GM12878 (cell line): ENCODE measurements around the gene ZNF470. TPM values are rescaled to one million over a fixed set of nuclear protein-coding genes. Genes with fewer than 3 reads are reported as not detected.

Source experiments
- CBX5 ChIP-seq: sonication (generic); IDR thresholded peaks from 2 replicates; pipeline ENCODE4 v1.6.1; 2016; ENCODE audit warnings: low read depth, moderate library complexity, mild to moderate bottlenecking, inconsistent platforms
- HSF1 ChIP-seq: fragments of 150-350 bp; IDR thresholded peaks from 2 replicates; pipeline ENCODE4 v1.6.1; 2014; ENCODE audit warnings: mild to moderate bottlenecking, low read depth, low read length
- JUNB ChIP-seq: IDR thresholded peaks from 2 replicates; pipeline ENCODE4 v1.6.1; 2016; ENCODE audit warnings: antibody characterized with exemption, mild to moderate bottlenecking
- MAX ChIP-seq: IDR thresholded peaks from 2 replicates; pipeline ENCODE4 v1.6.1; 2012; ENCODE audit warnings: low read depth, low read length, improper control_type of control experiment
- PAX5 ChIP-seq: IDR thresholded peaks from 2 replicates; pipeline ENCODE4 v1.6.1; 2011; ENCODE audit warnings: low read depth, low read length, borderline replicate concordance
- POLR2AphosphoS5 ChIP-seq: IDR thresholded peaks from 2 replicates; pipeline ENCODE4 v1.6.1; 2011; ENCODE audit warnings: mild to moderate bottlenecking, low read length, inconsistent platforms
- RCOR1 ChIP-seq: conservative IDR thresholded peaks from 2 replicates; pipeline ENCODE4 v1.6.1; 2012; ENCODE audit warnings: low read depth, low read length, improper control_type of control experiment
- RELB ChIP-seq: fragments of 450-650 bp; IDR thresholded peaks from 2 replicates; pipeline ENCODE4 v1.6.1; 2017; ENCODE audit warnings: low read depth, mild to moderate bottlenecking, moderate library complexity
- SMC3 ChIP-seq: IDR thresholded peaks from 2 replicates; pipeline ENCODE4 v1.6.1; 2011; ENCODE audit warnings: low read length, improper control_type of control experiment, borderline replicate concordance
- USF1 ChIP-seq: IDR thresholded peaks from 2 replicates; pipeline ENCODE4 v1.6.1; 2011; ENCODE audit warnings: borderline replicate concordance, low read depth, mild to moderate bottlenecking, moderate library complexity, mixed read lengths, low read length; ENCODE audit not compliant: insufficient read depth; ENCODE audit errors: extremely low read length
- YY1 ChIP-seq: IDR thresholded peaks from 2 replicates; pipeline ENCODE4 v1.6.1; 2011; ENCODE audit warnings: low read depth, mild to moderate bottlenecking, low read length
- polyA plus RNA-seq, 11 experiments: library from polyadenylated mRNA; depleted of rRNA in 4 of 11; unstranded in 6 of 11; stranded (reverse) in 5 of 11; fragments of >200 nt; fragmentation: Nextera tagmentation in 4 of 11; fragmentation: Illumina TruSeq in 1 of 11; extraction: Ambion mirVana in 4 of 11; extraction: Trizol in 1 of 11; gene quantifications; 1 replicate in 1 of 11; 2 replicates in 10 of 11; pipeline versions ENCODE4 v1.2.1 to v1.2.3, GENCODE V29; 2011 to 2016; ENCODE audit warnings: inconsistent platforms in 2 of 11, missing spikeins in 2 of 11, low read depth in 1 of 11
- total RNA-seq, 4 experiments: library from RNA; depleted of rRNA in 3 of 4; stranded (reverse); fragments of >200 nt in 3 of 4; fragmentation: Illumina TruSeq in 1 of 4; extraction: Trizol in 1 of 4; gene quantifications; 2 replicates each; pipeline versions ENCODE4 v1.2.1 to v1.2.3, GENCODE V29; 2013 to 2021

Gene ZNF470
- total and polyA plus RNA-seq, 10 of the 15 experiments (the other 5 are each of a cell fraction or from before 2014, with no cell fraction given): 0.16 to 1.4 (median 0.56) TPM

GRCh38 chr19:56603829-56604228 lies 36.6 kb downstream of the ZNF470 start (continued):
- no peak for TF ChIP-seq RELB
- no peak for TF ChIP-seq POLR2AphosphoS5
- TF ChIP-seq HSF1: no peak
- TF ChIP-seq USF1: no peak
- no peak for TF ChIP-seq SMC3
- TF ChIP-seq YY1: no peak
- TF ChIP-seq CBX5: no peak
- TF ChIP-seq RCOR1: no peak
- TF ChIP-seq MAX: no peak
- TF ChIP-seq JUNB: no peak
- no peak for TF ChIP-seq PAX5
